HG03045 (cell line): ENCODE results near the gene TDRKH.

Experiments used
- ATAC-seq: cut with Tn5 transposase; IDR thresholded peaks from one replicate; pipeline ENCODE4 v1.9.1; 2021; ENCODE audit warnings: mild to moderate bottlenecking, moderate library complexity; ENCODE audit not compliant: unreplicated experiment

TDRKH gene

DNA sequence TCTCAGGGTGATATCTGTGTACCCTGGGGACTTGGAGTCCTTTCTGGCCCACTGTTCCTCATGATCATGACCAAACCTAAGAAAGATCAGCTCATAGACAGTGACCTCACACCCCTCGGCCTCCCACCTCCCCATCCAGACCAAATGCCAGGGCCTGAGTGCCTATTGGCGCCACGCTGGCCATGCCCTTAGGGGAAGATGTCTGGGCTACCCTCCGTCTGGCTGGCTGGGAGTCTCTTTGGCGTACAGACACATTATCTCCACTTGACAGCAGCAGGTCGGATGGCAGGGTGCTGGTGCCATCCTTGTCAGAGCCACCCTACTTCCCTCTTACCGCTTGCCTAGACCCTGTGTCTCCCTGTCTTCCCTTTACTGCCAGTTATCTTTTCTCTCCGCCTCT, 32.9 kb upstream of the TDRKH start:
- ATAC-seq, result no peak

DNA sequence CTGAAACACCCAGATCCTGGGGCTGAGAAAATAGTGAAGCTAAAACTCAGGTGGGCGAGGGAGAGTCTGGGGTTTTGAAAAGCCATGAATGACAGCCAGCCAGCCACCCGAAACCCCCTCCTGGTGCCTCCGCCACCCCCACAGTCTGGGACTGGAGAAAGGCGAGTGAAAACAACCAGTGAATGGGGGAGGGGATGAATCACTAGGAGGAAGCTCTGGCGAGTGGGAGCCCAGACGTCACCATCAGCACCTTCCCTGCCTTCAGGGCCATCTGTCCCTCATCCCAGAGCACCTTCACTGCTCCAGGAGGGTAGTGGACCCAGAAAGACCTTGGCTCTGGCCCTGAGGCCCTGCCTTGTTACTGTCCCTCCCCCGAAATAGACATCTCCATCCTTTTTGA, 32.1 kb upstream of the TDRKH start:
- no peak for ATAC-seq

DNA sequence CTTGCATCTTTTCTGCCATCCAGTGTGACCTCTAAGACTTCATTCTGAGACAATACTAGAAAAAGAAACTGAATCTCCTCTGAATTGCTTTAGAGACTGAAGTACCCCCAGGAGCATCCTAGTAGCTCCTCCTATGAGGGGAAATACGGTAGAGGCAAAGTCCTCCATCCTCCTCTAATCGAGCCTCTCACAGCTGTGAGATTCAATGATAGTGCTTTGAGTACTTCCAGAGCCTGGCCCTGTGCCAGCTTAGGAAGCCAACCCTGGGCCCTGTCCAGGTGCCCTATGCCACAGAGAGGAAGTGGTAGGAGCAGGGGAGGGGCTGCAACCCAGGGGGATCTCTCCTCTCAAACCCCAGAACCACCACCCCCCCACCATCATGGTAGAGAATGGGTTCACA, 30.6 kb upstream of the TDRKH start:
- ATAC-seq, result no peak

DNA sequence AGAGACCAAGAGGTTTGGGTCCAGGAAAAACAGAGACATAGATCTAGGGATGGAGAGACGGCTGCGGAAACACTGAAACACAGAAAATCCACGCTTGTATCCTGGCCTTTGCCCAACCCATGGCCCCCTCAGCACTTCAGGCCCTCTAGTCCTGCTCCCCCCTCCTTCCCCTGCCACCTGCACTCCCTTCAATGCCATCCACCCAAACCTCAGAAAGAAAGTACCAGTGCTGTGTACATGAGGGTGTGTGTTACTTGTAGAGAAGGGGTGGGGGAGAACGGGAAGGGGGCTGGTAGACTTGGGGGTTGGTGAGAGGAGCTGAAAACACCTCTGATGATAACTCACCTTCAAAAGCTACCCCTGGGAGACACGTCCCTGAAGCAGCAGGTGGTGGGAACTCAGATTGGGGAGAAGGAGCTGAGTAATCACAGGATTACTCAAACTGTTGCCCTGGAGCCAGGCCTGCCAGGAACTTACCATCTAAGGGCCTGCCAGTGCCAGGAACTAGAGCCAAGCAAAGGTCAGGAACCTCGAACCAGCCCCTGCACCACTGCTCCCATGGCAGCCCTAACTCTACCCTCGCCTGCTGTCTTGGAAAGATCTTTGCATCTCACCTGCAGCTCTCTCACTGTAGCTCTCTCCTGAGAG, 29.8 kb upstream of the TDRKH start:
- no peak for ATAC-seq

DNA sequence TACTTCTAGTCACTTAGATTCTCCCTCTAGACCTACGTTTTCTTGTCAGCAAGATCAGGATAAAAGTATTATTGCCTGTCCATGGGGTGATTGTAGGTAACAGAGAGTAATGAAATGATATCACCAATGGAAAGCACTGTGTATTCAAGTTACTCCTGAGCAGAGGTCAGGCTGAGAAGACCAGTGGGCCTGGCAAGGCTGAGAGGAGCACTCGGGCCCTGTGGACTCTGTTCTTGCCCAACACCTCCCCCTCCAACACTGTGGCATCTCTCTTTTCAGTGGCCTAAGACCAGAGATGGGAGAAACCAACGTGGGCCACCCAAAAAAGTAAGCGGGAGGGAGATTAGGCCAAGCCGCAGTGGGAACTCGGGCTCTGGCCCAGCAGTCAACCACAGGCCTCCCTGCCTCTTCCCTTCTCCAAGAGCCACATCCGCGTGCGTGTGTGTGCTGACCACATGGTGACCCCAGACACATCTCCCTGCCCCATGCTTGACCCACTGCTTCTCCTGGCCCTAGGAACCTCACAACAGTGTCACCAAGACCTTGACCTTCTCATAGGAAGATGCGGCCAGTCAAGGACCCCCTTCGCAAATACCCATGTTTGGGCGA, 29.0 kb upstream of the TDRKH start:
- ATAC-seq, result no peak

DNA sequence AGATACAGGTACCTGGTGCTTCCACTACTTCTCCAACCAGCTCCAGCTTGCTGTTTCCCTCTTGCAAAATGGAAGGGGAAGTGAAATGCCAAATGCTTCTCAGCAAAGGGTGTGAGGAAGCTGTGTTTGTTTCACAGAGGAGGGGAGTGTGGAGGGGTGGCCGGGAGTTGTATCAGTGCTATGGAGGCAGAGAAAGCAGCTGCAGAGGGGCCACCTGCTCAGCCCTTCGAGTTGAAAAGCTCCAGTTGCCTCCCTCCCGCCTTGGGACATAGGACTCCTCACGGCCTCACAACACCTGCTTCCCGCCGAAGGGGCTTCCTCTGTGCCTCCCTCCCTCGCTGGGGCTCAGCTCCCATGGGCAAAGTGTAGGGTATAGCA, 27.0 kb upstream of the TDRKH start:
- ATAC-seq, result no peak

DNA sequence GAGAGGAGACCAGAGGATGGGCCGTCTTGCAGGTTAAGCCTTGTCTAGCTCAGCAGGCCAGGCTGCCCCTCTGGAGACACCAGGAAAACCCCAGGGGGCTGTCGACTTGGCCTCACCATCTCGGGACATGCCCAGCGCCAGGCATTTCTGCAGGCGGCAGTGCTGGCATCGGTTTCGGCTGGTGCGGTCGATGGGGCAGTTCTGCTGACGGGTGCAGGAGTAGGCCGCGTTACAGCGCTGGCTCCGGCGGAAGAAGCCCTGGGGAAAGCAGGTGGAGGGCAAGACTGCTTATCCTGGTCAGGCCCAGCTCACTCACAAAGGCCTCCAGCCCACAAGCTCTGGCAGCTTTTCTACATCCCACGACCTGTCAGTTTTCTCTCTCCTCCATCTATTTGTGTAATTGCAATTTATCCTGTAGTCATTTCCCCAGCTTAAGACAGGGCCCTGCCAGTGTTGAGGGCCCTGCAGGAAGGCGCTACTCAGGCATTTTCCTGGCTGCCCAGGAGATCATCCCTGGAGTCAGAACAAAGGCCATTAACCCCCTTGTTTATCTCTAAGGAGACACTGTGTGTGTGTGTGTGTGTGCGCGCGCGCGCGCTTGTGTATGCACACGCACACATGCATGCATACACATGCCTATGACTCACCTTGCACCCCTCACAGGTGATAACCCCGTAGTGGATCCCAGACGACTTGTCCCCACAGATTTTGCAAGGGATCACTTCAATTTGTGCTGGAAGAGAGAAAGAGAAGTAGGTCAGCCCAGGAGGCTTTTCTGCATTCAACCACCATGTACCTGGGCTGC, 26.4 kb upstream of the TDRKH start:
- ATAC-seq, result no peak

DNA sequence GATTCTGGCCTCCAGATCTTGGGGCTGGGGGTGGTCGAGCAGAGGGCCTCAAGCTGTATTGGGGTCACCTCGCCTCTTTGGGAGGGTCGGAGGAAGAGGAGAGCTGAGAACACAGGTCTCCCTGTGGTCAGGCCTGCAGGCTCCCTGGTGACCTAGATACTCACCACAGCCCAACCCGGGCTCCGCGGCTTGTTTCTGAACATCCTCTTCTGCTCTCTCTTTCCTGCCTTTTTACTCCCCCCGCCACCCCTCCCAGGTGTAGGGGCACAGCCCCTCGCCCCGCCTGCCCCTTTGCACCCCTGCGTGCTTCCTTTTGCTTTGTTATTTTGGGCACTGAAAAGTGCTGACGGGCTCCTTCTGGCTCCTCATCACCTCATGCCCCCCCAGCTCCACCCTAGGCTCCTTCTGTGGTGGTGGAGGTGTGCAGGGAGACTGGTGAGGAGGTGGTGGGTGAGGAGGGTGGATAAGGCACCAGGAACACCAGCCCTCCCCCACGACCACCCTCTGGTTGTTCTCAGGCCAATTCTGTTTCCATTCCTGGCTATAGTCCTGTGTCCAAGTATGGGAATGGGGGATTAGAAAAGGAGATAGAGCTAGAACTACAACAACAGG, 25.5 kb upstream of the TDRKH start:
- ATAC-seq, result no peak

DNA sequence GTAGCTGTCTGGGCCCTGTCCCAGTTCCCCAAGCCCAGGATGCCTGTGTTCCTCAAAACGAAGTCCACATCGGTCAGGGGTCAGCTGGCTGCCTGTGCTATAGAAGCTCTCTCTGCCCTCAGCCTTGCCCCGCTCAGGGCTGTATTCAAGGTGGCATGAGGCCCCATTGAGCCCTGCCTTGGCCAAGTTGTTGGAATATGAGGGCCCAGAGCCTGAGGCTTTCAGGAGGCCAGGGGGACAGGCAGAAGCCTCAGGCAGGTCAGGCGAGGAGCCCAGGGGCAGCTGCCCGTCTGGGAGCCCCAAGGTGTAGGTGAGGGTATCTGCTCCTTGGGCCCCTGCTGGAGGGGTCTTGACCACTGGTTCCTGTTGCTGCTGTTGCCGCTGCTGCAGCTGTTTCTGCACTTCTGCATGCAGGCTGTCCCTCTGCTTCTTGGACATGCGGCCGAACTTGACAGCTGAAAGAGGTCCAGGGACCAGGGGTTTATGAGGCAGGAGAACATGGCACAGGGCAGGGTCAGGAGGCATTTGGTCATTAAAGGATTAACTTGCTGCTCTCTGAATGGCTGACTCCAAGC, 24.8 kb upstream of the TDRKH start:
- no peak for ATAC-seq

DNA sequence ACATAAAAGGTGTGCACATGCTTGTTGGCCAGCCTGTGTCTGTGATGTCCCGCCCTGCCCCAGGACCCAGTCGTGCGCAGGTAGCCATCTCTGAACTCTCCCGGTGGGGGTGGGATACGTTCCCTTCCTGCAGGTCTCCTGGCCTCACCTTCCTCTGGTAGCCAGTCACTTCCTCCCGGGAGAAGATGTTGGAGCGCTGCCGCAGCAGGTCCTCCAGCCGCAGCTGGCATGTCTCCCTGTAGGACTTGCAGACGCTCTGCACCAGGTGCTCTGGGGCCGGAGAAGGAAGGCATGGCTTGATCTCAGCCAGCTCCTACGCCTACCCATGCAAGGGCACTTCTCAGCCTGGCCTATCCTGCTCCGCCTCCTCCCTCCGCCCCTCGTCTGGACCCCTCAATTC, 24.1 kb upstream of the TDRKH start:
- no peak for ATAC-seq

DNA sequence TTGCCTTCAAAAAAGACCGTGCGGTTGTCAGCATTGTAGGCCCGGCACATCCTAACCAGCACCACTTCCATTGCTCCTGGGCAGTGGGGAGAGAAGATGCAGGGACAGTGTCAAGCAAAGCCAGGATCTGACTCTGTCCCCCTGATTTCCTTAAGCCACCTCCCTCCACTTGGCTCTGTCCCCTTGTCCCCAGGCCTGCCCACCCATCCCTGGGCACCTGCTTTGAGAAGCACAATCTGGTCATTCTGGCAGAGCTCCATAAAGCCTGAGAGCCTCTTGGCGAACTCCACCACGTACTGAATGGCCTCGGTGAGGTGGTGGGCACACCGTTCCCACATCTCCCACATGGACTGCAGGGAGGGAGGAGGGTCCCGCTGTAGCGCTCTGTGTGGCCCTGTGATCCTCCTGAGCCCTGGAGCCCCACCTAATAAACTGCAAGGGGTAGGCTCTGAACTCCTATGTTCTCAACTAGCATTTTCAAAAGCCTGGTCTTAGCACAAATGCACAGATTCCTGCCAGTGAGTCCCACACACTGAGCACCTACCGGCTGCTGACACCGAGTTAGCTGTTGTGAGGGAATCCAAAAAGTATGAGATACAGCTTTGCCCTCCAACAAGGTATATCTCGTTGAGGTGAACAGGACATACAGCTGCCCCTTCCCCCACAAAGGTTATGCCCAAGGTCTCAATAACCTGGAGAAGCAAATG, 23.1 kb upstream of the TDRKH start:
- no peak for ATAC-seq

DNA sequence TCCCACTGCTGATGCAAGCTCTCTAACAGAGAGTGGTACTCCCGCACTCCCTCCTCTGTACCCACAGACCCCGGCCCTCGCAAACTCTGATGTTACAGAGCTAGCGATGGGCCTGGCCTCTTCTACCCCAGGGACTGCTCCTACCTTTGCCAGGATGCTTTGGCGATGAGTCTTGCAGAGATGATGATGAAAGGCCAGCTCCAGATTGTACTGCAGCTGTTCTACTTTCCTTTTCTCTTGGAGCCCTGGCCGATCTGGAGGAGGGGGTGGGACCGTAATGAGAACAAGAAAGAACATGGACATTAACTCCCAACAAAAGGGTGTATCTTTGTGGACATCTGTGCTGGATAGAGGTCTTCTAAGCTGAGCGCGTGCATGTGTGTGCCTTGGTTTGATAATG, 20.9 kb upstream of the TDRKH start:
- no peak for ATAC-seq

DNA sequence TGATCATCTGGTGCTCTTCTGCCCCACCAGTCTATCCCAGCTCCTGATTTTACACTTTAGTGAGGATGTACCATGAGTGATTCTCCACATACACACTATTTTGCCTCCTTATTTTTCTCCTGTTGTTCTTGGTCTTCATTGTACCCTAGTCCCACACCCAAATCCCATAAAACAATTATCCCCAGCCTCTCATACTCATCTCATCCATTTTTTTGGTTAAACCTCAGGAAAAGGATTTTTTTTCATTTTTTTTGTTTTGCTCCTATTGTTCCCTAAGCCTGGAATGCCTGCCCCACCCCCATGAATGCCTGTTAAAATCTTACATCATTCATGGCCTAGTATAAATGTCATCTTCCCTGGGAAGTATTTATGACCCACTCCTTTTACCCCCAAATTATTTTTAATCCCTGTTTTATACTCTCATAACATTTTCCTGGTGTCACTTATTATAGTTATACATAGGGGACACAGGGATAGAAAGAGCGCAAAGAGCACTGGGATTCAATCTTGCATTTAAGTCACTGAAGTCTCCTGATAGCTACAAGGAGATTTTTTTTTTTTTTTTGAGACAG, 19.8 kb upstream of the TDRKH start:
- no peak for ATAC-seq

DNA sequence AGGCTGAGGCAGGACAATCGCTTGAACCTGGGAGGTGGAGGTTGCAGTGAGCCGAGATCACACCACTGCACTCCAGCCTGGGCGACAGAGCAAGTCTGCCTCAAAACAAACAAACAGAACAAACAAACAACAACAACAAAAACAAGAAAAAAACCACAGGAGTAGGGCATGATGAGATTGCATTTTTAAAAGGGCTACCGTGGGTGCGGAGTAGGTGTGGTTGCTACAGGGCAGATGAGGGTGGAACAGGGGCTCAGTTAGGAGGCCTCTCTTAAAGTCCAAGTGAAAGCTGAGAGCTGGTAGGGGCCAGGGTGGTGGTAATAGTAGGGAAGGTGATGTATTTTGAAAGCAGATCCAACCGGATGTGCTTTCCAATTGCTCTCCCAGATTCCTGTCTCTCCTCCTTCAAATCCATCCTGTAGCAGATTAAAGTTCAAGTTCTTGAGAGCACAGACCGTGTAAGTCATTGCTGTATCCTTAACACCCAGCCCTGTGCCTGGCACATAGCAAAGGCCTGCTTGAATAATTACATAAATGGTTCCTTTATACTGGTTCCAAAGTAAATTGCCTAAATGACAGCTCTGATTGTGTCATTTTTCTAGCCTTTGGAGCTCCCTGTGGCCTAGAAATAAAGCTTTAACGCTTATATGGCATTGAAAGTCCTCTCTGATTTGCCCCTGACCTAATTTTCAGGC, 19.1 kb upstream of the TDRKH start:
- no peak for ATAC-seq

DNA sequence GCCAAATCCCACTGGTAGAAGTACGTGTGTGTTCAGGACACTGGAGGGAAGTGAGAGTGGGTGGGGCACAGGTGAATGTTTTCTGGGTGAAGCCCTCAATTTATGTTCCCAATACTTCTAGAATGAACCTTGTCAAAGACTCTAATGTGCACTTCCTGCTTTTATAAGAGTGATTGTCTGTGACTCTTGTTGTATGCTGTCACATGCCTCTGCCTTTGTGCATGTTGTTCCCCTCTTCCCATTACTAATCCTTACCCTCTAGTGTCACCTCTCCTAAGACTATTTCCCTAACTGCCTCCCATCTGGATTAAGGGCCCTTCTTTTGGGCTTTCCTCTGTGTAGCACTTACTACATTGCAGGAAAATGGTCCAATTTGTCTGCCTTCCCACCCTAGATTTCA, 17.5 kb upstream of the TDRKH start:
- no peak for ATAC-seq

DNA sequence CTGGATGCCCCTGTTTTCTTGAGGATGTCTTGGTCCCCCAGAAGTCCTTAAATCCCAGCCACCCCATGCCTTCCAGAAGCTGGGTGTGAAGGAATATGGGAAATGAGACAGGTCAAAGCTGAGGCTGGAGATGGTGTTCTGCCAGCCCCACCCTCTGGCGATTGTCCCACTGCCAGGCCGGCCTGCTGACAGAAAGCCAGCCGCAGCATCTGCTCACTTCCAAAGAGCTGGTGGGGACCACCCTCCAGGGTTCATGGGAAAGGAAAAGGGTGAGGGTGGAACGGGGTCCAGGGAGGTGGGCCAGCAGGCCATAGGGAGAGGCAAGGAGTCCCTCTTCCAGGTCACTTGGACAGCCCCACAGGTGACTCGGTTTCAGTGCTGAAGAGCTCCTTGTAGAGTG, 16.8 kb upstream of the TDRKH start:
- ATAC-seq, result no peak

DNA sequence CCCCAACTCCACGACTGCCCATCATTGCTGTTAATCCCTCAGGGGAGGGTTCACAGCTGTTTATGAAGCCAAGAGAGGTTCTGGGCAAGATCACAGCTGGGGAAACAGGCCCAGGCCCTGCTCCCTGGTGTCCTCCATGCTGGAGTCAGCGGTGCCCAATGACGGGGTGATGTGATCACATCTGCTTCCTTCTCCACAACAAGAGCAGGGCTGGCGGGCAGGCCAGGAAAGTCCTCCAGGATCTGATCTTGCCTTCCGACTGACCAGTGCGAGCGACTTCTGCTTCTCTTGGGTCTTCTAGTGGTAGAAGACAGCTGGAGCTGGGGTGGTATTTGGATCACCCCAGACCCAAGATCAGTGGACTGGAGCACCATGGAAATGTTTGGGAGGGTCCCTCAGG, 15.9 kb upstream of the TDRKH start:
- no peak for ATAC-seq

DNA sequence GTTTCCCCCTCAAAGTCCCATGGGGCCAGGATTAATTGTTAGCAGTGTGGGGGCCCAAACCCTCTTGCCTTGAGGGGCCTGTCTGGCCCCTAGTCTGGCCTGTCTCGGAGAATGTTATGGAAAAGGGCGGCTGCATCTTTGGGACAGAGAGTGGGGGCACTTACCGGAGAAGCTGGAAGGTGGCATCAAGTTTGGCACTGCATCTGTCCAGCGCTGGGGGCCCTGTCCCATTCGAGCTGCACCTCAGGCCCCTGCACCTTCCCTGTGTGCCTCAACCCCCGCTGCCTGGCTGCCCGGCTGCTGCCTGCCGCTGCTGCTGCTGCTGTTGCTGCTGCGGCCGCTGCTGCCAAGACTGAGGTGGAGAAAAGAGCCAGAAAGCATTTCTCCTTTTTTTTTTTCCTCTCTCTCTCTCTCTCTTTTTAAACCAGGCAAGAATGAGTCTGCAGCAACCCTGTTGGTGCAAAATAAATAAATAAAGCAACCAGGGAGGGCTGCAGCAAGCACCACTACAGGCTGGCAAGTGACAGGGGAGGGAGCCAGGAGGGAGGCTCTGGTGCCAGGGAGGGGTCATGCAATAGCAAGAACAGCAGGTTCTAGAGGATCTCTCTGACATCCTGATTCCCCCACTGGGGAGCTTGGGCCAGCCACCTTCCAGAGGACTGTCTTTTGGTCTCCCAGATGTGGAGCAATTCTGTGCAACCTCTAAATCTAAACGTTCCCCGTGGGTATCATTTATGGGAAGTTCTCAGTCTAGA, 14.9 kb upstream of the TDRKH start, which contains the start of gene LINGO4:
LINGO4 (minus strand) TSS at position 354 of the 755 bp plus-strand sequence. CDS start 2,715 bp downstream, outside the sequence.
- ATAC-seq, result no peak

DNA sequence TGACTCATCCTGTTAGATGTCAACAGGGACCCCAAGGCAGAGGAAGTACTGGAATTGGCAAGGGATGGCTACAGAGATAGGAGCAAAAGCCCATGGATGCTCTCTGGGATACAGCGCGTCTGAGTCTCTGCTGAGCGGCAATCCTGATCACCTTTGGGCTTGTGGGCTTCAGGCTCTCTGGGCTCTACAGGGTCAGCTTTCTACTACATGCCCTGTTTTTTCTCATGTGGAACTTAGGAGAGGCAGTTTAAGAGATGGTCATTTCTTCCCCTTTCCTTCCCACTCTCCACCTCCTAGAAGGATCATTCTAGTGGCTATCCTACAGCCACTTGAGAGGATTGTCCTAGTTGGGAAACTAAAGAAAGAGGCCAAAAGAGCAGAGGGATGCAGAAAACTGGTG, 13.6 kb upstream of the TDRKH start:
- ATAC-seq, result no peak
